Ascending aorta (tissue), 2 donors: ENCODE data around the gene SEPTIN10. TPM values are rescaled to one million over a fixed set of nuclear protein-coding genes. Genes with fewer than 3 reads are reported as not detected.

Source experiments
- DNase-seq, 2 donors: peaks; one replicate each; pipeline ENCODE4 v3.0.0-alpha.2; 2019; ENCODE audit warnings: low spot score in 2 of 2
- H3K27ac ChIP-seq, 2 donors: fragments of 200-600 bp; sonication (generic); one replicate each; pipeline ENCODE4 v1.5.1; 2016 to 2017; ENCODE audit warnings: mild to moderate bottlenecking in 1 of 2
- H3K27me3 ChIP-seq: fragments of 200-600 bp; sonication (generic); one replicate; pipeline ENCODE4 v1.5.1; 2017
- H3K36me3 ChIP-seq, 2 donors: fragments of 200-600 bp; sonication (generic); one replicate each; pipeline ENCODE4 v1.5.1; 2016
- H3K4me1 ChIP-seq, 2 donors: fragments of 200-600 bp; sonication (generic); one replicate each; pipeline ENCODE4 v1.5.1; 2016 to 2017; ENCODE audit warnings: mild to moderate bottlenecking in 1 of 2
- H3K4me3 ChIP-seq, 2 donors: fragments of 200-600 bp; sonication (generic); one replicate each; pipeline ENCODE4 v1.5.1; 2016 to 2017; ENCODE audit warnings: mild to moderate bottlenecking in 1 of 2
- H3K9me3 ChIP-seq, 2 donors: fragments of 200-600 bp; sonication (generic); one replicate each; pipeline ENCODE4 v1.5.1; 2016
- intact Hi-C: fragments of 100-400 bp; cut with DNase I; formaldehyde crosslinking; loops from one replicate; pipeline ENCODE4 v1.15.1; 2023
- total RNA-seq: library from RNA; depleted of rRNA; stranded (reverse); fragments of >200 nt; gene quantifications from one replicate; pipeline ENCODE4 v1.1.0, GENCODE V29; 2016
- TF ChIP-seq, protein P1 (sequence below), 3 experiments: fragments of 200-600 bp in 2 of 3; fragments of 450-650 bp in 1 of 3; sonication (generic) in 2 of 3; IDR thresholded peaks; one replicate each; pipeline ENCODE4 v1.5.1; 2016 to 2019; ENCODE audit warnings: antibody characterized with exemption in 3 of 3, mild to moderate bottlenecking in 1 of 3, moderate library complexity in 1 of 3

Gene SEPTIN10
- total RNA-seq, 1 donor from 2014 or later = 59.0 TPM

DNA sequence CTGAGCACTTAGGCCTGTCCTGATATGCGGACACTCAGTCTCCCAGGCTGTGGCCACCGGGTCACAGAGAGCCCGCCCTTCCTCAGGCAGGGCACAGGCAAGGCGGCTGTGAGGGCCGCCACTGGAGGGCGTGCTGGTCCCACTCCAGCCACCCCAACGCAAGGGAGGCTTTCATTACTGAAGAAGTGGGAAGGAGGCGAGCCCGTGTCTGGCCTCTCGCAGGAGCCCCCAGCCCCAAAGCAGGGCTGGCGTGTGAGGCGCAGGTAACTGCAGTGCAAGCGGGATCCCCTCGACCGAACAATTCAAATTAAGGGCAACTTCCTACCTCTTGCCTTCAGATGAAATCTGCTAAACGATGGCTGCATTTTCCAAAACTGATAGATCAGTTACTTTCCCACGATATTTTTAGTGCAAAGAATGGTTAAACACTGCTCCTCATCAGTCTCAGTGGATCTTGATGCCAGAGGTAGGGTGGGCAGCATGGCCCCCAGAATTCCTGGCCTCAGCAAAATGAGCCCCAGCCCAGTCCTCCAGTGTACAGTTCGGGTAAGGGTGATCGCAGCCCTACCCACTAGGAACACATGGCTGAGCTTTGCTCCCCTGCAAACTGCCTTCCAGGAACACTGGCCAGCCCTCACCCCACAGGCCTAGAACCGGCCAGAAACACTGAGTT is 97.2 kb downstream of the SEPTIN10 start:
- Histone ChIP-seq H3K4me3 (no peak overlapping the region), H3K27me3 (no peaks in the 10 kb centered on the region), H3K36me3 (no peaks in the 10 kb centered on the region), H3K9me3 (no peaks in the 10 kb centered on the region), H3K4me1 (peaks cover 7 to 15% of the 10 kb centered on the region in 2 donors), H3K27ac (no peak overlapping the region)
- intact Hi-C loops = no loop called here
- no peak for DNase-seq
- TF ChIP-seq, protein P1, sequence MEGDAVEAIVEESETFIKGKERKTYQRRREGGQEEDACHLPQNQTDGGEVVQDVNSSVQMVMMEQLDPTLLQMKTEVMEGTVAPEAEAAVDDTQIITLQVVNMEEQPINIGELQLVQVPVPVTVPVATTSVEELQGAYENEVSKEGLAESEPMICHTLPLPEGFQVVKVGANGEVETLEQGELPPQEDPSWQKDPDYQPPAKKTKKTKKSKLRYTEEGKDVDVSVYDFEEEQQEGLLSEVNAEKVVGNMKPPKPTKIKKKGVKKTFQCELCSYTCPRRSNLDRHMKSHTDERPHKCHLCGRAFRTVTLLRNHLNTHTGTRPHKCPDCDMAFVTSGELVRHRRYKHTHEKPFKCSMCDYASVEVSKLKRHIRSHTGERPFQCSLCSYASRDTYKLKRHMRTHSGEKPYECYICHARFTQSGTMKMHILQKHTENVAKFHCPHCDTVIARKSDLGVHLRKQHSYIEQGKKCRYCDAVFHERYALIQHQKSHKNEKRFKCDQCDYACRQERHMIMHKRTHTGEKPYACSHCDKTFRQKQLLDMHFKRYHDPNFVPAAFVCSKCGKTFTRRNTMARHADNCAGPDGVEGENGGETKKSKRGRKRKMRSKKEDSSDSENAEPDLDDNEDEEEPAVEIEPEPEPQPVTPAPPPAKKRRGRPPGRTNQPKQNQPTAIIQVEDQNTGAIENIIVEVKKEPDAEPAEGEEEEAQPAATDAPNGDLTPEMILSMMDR (IDR thresholded peaks at IDR 0.05) = peak in 1 of 3 experiments; percentile 26

DNA sequence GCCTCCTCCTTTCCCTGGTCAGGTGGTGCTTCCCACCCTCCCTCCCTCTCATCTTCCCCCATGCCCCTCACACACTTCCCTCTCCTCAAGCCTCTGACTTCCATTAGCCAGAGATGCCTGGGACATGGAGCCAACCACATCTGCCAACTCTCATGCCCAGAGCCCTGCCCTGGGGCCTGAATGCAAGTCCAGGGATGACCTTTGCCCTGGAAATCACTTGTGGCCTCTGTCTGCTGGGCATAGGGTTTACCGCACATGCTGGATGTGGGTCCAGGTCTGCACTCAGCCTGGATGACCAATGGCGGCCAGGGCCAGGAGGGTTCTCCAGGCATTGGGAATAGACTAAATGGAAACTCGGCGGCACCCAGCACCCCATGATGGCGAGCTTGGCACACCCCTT is 98.9 kb downstream of the SEPTIN10 start:
- Histone ChIP-seq H3K36me3 (no peaks in the 10 kb centered on the region), H3K27ac (peak overlapping the region; percentile 77 to 89), H3K27me3 (no peaks in the 10 kb centered on the region), H3K9me3 (no peaks in the 10 kb centered on the region), H3K4me1 (peaks cover 7 to 15% of the 10 kb centered on the region in 2 donors), H3K4me3 (no peak overlapping the region)
- no peak for DNase-seq
- intact Hi-C loops = loop anchor here (5.0 kb wide), 3 partner anchors 78 to 273 kb away; no protein-coding TSS in a partner anchor
- TF ChIP-seq, protein P1 (IDR thresholded peaks at IDR 0.05) = no peak

- peak overlapping the region in 1 of 2 donors; percentile 47 for H3K4me3 ChIP-seq
- TF ChIP-seq, protein P1 (IDR thresholded peaks at IDR 0.05) = no peak
- H3K4me1 ChIP-seq = peaks cover 7 to 15% of the 10 kb centered on the region in 2 donors
- intact Hi-C loops = loop anchor here (5.0 kb wide), 3 partner anchors 77 to 272 kb away; no protein-coding TSS in a partner anchor
- peak in 1 of 2 donors; percentile 87 for DNase-seq
- no peaks in the 10 kb centered on the region for H3K9me3 ChIP-seq
- no peaks in the 10 kb centered on the region for H3K27me3 ChIP-seq
- no peaks in the 10 kb centered on the region for H3K36me3 ChIP-seq
- H3K27ac ChIP-seq = peak overlapping the region; percentile 77 to 89
These were observed 99.8 kb downstream of the SEPTIN10 start for GRCh38 chr2:109513749-109514588.

GRCh38 chr2:109513230-109513629 is 100.5 kb downstream of the SEPTIN10 start:
- intact Hi-C loops = loop anchor here (5.0 kb wide), 3 partner anchors 76 to 271 kb away; no protein-coding TSS in a partner anchor
- H3K9me3 ChIP-seq = no peaks in the 10 kb centered on the region
- TF ChIP-seq, protein P1 (IDR thresholded peaks at IDR 0.05) = no peak
- no peak overlapping the region for H3K4me3 ChIP-seq
- DNase-seq = no peak
- no peaks in the 10 kb centered on the region for H3K36me3 ChIP-seq
- no peaks in the 10 kb centered on the region for H3K27me3 ChIP-seq
- peaks cover 7 to 15% of the 10 kb centered on the region in 2 donors for H3K4me1 ChIP-seq
- H3K27ac ChIP-seq = no peak overlapping the region

DNA sequence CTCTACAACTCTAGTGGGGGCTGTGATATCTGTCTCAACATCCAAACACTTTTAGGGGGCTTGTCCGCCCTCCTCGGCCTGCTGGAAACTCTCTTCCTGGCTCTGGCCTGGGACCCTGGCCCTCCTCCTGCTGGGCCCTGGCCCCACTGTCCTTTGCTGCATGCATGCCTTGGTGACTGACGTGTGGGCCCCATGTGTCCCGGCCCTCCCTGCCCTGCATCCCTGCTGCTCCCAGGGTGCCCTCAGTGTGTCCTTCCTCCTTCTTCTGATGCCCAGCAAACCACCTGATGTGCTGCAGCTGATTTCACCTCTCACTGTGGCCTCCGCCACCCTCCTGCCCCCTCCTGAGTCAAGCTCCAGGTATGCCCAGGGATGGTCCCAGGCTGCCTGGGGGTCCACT is 101.7 kb downstream of the SEPTIN10 start:
- intact Hi-C loops = loop anchor here (5.0 kb wide), 3 partner anchors 75 to 270 kb away; no protein-coding TSS in a partner anchor
- DNase-seq = no peak
- no peaks in the 10 kb centered on the region for H3K9me3 ChIP-seq
- H3K4me3 ChIP-seq = no peak overlapping the region
- H3K4me1 ChIP-seq = peaks cover 7 to 15% of the 10 kb centered on the region in 2 donors
- TF ChIP-seq, protein P1 (IDR thresholded peaks at IDR 0.05) = no peak
- no peaks in the 10 kb centered on the region for H3K27me3 ChIP-seq
- H3K36me3 ChIP-seq = no peaks in the 10 kb centered on the region
- no peak overlapping the region for H3K27ac ChIP-seq
